Neural cell (in vitro differentiated cells): ENCODE measurements around the gene IDI1. TPM values are rescaled to one million over a fixed set of nuclear protein-coding genes. Genes with fewer than 3 reads are reported as not detected.

Experiments used
- H2AFZ ChIP-seq: fragments of 200-600, 300-800 bp; sonication (generic), shearing (Covaris generic); 2 replicates; pipeline ENCODE4 v1.6.0; 2014; ENCODE audit warnings: low read depth, mild to moderate bottlenecking, antibody characterized with exemption, low read length, moderate library complexity
- H3F3A ChIP-seq: fragments of 200-600 bp; shearing (Covaris generic); 2 replicates; pipeline ENCODE4 v1.6.1; 2016; ENCODE audit warnings: mild to moderate bottlenecking, moderate library complexity, mixed read lengths, antibody characterized with exemption, low read length; ENCODE audit not compliant: insufficient read depth, poor library complexity, severe bottlenecking
- H3K27ac ChIP-seq: fragments of 200-600, 300-800 bp; sonication (generic), shearing (Covaris generic); 2 replicates; pipeline ENCODE4 v1.5.1; 2014; ENCODE audit warnings: mild to moderate bottlenecking, low read length, moderate library complexity
- H3K27me3 ChIP-seq: fragments of 300-800, 200-600 bp; sonication (generic), shearing (Covaris generic); 2 replicates; pipeline ENCODE4 v1.6.0; 2014; ENCODE audit warnings: mild to moderate bottlenecking, low read depth, low read length, moderate library complexity; ENCODE audit not compliant: insufficient read depth
- H3K36me3 ChIP-seq: fragments of 300-800, 200-600 bp; sonication (generic), shearing (Covaris generic); 2 replicates; pipeline ENCODE4 v1.5.1; 2014; ENCODE audit warnings: mild to moderate bottlenecking, antibody characterized with exemption, low read length, moderate library complexity; ENCODE audit not compliant: insufficient read depth
- H3K4me2 ChIP-seq: fragments of 300-800, 200-600 bp; sonication (generic), shearing (Covaris generic); 2 replicates; pipeline ENCODE4 v1.6.0; 2014; ENCODE audit warnings: mild to moderate bottlenecking, low read length
- H3K4me3 ChIP-seq: fragments of 300-800, 200-600 bp; sonication (generic), shearing (Covaris generic); 2 replicates; pipeline ENCODE4 v1.5.1; 2014; ENCODE audit warnings: mild to moderate bottlenecking, low read length, moderate library complexity
- H3K79me2 ChIP-seq: fragments of 200-600 bp; shearing (Covaris generic); replicated peaks from 2 replicates; pipeline ENCODE4 v1.6.0; 2014; ENCODE audit warnings: mild to moderate bottlenecking, low read length, moderate library complexity; ENCODE audit not compliant: insufficient read depth
- H3K9ac ChIP-seq: fragments of 300-800, 200-600 bp; sonication (generic), shearing (Covaris generic); 2 replicates; pipeline ENCODE4 v1.6.1; 2016; ENCODE audit warnings: mild to moderate bottlenecking, low read length, mixed read lengths
- H3K9me2 ChIP-seq: fragments of 200-600 bp; shearing (Covaris generic); 2 replicates; pipeline ENCODE4 v1.6.1; 2016; ENCODE audit warnings: mild to moderate bottlenecking, low read length, mixed read lengths; ENCODE audit not compliant: insufficient read depth
- H3K9me3 ChIP-seq: fragments of 200-600, 300-800 bp; sonication (generic), shearing (Covaris generic); 2 replicates; pipeline ENCODE4 v1.6.1; 2016; ENCODE audit warnings: mild to moderate bottlenecking, mixed run types, low read length, moderate library complexity, mixed read lengths
- H4K20me1 ChIP-seq: fragments of 200-600 bp; shearing (Covaris generic); 2 replicates; pipeline ENCODE4 v1.6.1; 2016; ENCODE audit warnings: mild to moderate bottlenecking, mixed run types; ENCODE audit not compliant: insufficient read depth
- CTCF ChIP-seq: fragments of 450-650 bp; IDR thresholded peaks from 2 replicates; pipeline ENCODE4 v1.5.1; 2014; ENCODE audit warnings: antibody characterized with exemption, mild to moderate bottlenecking, moderate library complexity; ENCODE audit not compliant: poor library complexity, severe bottlenecking
- EP300 ChIP-seq: fragments of 450-650 bp; conservative IDR thresholded peaks from 2 replicates; pipeline ENCODE4 v1.6.1; 2014; ENCODE audit warnings: antibody characterized with exemption, mild to moderate bottlenecking, moderate library complexity; ENCODE audit not compliant: poor library complexity, severe bottlenecking
- EZH2 ChIP-seq: fragments of 200-600, 300-800 bp; shearing (Covaris generic), sonication (generic); IDR thresholded peaks from 2 replicates; pipeline ENCODE4 v1.6.1; 2014; ENCODE audit warnings: antibody characterized with exemption, low read length, borderline replicate concordance, mild to moderate bottlenecking; ENCODE audit not compliant: insufficient read depth, poor library complexity, severe bottlenecking
- MXI1 ChIP-seq: fragments of 450-650 bp; conservative IDR thresholded peaks from 2 replicates; pipeline ENCODE4 v1.6.1; 2014; ENCODE audit warnings: antibody characterized with exemption, mild to moderate bottlenecking; ENCODE audit not compliant: poor library complexity, severe bottlenecking
- POLR2AphosphoS5 ChIP-seq: IDR thresholded peaks from 2 replicates; pipeline ENCODE4 v1.6.1; 2012
- RAD21 ChIP-seq: fragments of 450-650 bp; conservative IDR thresholded peaks from 2 replicates; pipeline ENCODE4 v1.6.1; 2014; ENCODE audit warnings: antibody characterized with exemption, mild to moderate bottlenecking, moderate library complexity
- REST ChIP-seq: IDR thresholded peaks from 2 replicates; pipeline ENCODE4 v1.6.1; 2012; ENCODE audit warnings: borderline replicate concordance
- SMC3 ChIP-seq: fragments of 450-650 bp; conservative IDR thresholded peaks from 2 replicates; pipeline ENCODE4 v1.6.1; 2014; ENCODE audit warnings: antibody characterized with exemption, mild to moderate bottlenecking, moderate library complexity; ENCODE audit not compliant: poor library complexity
- TAF1 ChIP-seq: IDR thresholded peaks from 2 replicates; pipeline ENCODE4 v1.6.1; 2012; ENCODE audit warnings: low read depth
- polyA plus RNA-seq: library from polyadenylated mRNA; depleted of rRNA; stranded (reverse); fragments of >200 nt; gene quantifications from 2 replicates; pipeline ENCODE4 v1.2.3, GENCODE V29; 2014

The IDI1 gene
- polyA plus RNA-seq, 1 donor from 2014 or later: 307 TPM

- no peaks in the 10 kb centered on the region for H3K36me3 ChIP-seq
- no peaks in the 10 kb centered on the region for H3K9me2 ChIP-seq
- H3F3A ChIP-seq: no peaks in the 10 kb centered on the region
- H3K79me2 ChIP-seq: no peaks in the 10 kb centered on the region
- no peak overlapping the region for H3K27ac ChIP-seq
- no peaks in the 10 kb centered on the region for H3K27me3 ChIP-seq
- H4K20me1 ChIP-seq: no peaks in the 10 kb centered on the region
- no peaks in the 10 kb centered on the region for H3K9me3 ChIP-seq
- H3K4me3 ChIP-seq: no peak overlapping the region
- no peak overlapping the region for H3K4me2 ChIP-seq
- TF ChIP-seq REST: no peak
- no peak for TF ChIP-seq TAF1
- no peak for TF ChIP-seq EZH2
- TF ChIP-seq POLR2AphosphoS5: no peak
- TF ChIP-seq RAD21: no peak
- no peak overlapping the region for H3K9ac ChIP-seq
- no peak overlapping the region for H2AFZ ChIP-seq
These were observed 15.3 kb downstream of the IDI1 start for GRCh38 chr10:1033601-1034000.

GRCh38 chr10:1029838-1030237 lies 19.1 kb downstream of the IDI1 start:
- no peaks in the 10 kb centered on the region for H3K9me3 ChIP-seq
- H3K4me3 ChIP-seq: no peak overlapping the region
- H3K9ac ChIP-seq: no peak overlapping the region
- TF ChIP-seq EP300 (no peak), CTCF (no peak), RAD21 (no peak), EZH2 (no peak), REST (no peak), MXI1 (no peak), SMC3 (no peak), TAF1 (no peak)
- no peaks in the 10 kb centered on the region for H3K36me3 ChIP-seq
- H2AFZ ChIP-seq: no peak overlapping the region
- no peaks in the 10 kb centered on the region for H4K20me1 ChIP-seq
- H3K9me2 ChIP-seq: no peaks in the 10 kb centered on the region
- no peak overlapping the region for H3K4me2 ChIP-seq
- no peaks in the 10 kb centered on the region for H3K27me3 ChIP-seq
- no peaks in the 10 kb centered on the region for H3K79me2 ChIP-seq
- H3K27ac ChIP-seq: no peak overlapping the region
- H3F3A ChIP-seq: no peaks in the 10 kb centered on the region
